HepG2 (cell line): ENCODE results near the gene RBP5. TPM values are rescaled to one million over a fixed set of nuclear protein-coding genes. Genes with fewer than 3 reads are reported as not detected.

ENCODE experiments used
- CEBPG ChIP-seq: IDR thresholded peaks from 2 replicates; pipeline ENCODE4 v1.6.1; 2016
- CENPT ChIP-seq: sonication (generic); formaldehyde crosslinking; IDR thresholded peaks from 2 replicates; pipeline ENCODE4 v1.8.0; 2022; ENCODE audit warnings: low read depth, mild to moderate bottlenecking, moderate library complexity, missing genetic modification reagents
- ELF3 ChIP-seq: IDR thresholded peaks from 2 replicates; pipeline ENCODE4 v1.6.1; 2016; ENCODE audit warnings: missing genetic modification reagents, missing compliant biosample characterization
- ETV5 ChIP-seq: IDR thresholded peaks from 2 replicates; pipeline ENCODE4 v1.6.1; 2018; ENCODE audit warnings: missing biosample characterization, missing genetic modification reagents, inconsistent platforms, borderline replicate concordance
- FOXM1 ChIP-seq: sonication (generic); formaldehyde crosslinking; IDR thresholded peaks from 2 replicates; pipeline ENCODE4 v1.5.0; 2020; ENCODE audit warnings: missing genetic modification reagents
- HNRNPH1 ChIP-seq: fragments of 200-400 bp; formaldehyde crosslinking; optimal IDR thresholded peaks from 2 replicates; pipeline ENCODE3; 2017; ENCODE audit warnings: mild to moderate bottlenecking, low read depth, low read length
- IKZF4 ChIP-seq: sonication (generic); formaldehyde crosslinking; IDR thresholded peaks from 2 replicates; pipeline ENCODE4 v1.5.1; 2020; ENCODE audit warnings: borderline replicate concordance, mild to moderate bottlenecking, low read depth, missing genetic modification reagents; ENCODE audit errors: not compliant biosample characterization
- IRF2 ChIP-seq: IDR thresholded peaks from 2 replicates; pipeline ENCODE4 v1.6.1; 2018; ENCODE audit warnings: missing genetic modification reagents, missing compliant biosample characterization
- KLF16 ChIP-seq, 2 experiments: sonication (generic) in 1 of 2; formaldehyde crosslinking in 1 of 2; IDR thresholded peaks; 2 replicates each; pipeline versions ENCODE4 v1.6.1 to v1.8.0; 2016 to 2023; ENCODE audit warnings: missing genetic modification reagents in 2 of 2, missing compliant biosample characterization in 1 of 2
- KLF9 ChIP-seq: IDR thresholded peaks from 2 replicates; pipeline ENCODE4 v1.6.1; 2016; ENCODE audit warnings: low read depth
- MED13 ChIP-seq: sonication (generic); formaldehyde crosslinking; IDR thresholded peaks from 2 replicates; pipeline ENCODE4 v1.5.0; 2020; ENCODE audit warnings: missing genetic modification reagents
- MED8 ChIP-seq: sonication (generic); formaldehyde crosslinking; IDR thresholded peaks from 2 replicates; pipeline ENCODE4 v1.8.1; 2023; ENCODE audit warnings: mild to moderate bottlenecking, missing genetic modification reagents; ENCODE audit not compliant: insufficient replicate concordance
- NPAS2 ChIP-seq: sonication (generic); formaldehyde crosslinking; IDR thresholded peaks from 2 replicates; pipeline ENCODE4 v1.8.0; 2022; ENCODE audit warnings: mild to moderate bottlenecking, missing genetic modification reagents, borderline replicate concordance
- REXO4 ChIP-seq: sonication (generic); formaldehyde crosslinking; IDR thresholded peaks from 2 replicates; pipeline ENCODE4 v1.8.0; 2022; ENCODE audit warnings: missing genetic modification reagents, mild to moderate bottlenecking, borderline replicate concordance
- RFX1 ChIP-seq: fragments of 450-650 bp; IDR thresholded peaks from 2 replicates; pipeline ENCODE4 v1.6.1; 2017
- SMAD9 ChIP-seq: sonication (generic); formaldehyde crosslinking; IDR thresholded peaks from 2 replicates; pipeline ENCODE4 v1.5.1; 2020; ENCODE audit warnings: mild to moderate bottlenecking, missing genetic modification reagents
- SP140L ChIP-seq: sonication (generic); formaldehyde crosslinking; IDR thresholded peaks from 2 replicates; pipeline ENCODE4 v1.4.0; 2020; ENCODE audit warnings: missing genetic modification reagents, borderline replicate concordance
- SRF ChIP-seq: IDR thresholded peaks from 2 replicates; pipeline ENCODE4 v1.6.1; 2011; ENCODE audit warnings: mild to moderate bottlenecking, low read depth, low read length, moderate library complexity
- SUZ12 ChIP-seq: fragments of 150-350 bp; IDR thresholded peaks from 2 replicates; pipeline ENCODE4 v1.6.1; 2014; ENCODE audit warnings: low read depth, low read length
- ZC3H13 ChIP-seq: sonication (generic); formaldehyde crosslinking; IDR thresholded peaks from 2 replicates; pipeline ENCODE4 v1.8.1; 2023; ENCODE audit warnings: mild to moderate bottlenecking, missing genetic modification reagents, moderate library complexity
- ZNF264 ChIP-seq: sonication (generic); formaldehyde crosslinking; IDR thresholded peaks from 2 replicates; pipeline ENCODE4 v1.4.0; 2020; ENCODE audit warnings: missing genetic modification reagents
- ZNF329 ChIP-seq: sonication (generic); formaldehyde crosslinking; IDR thresholded peaks from 2 replicates; pipeline ENCODE4 v1.9.0; 2021; ENCODE audit warnings: low read depth, mild to moderate bottlenecking, missing genetic modification reagents
- ZNF451 ChIP-seq: sonication (generic); formaldehyde crosslinking; IDR thresholded peaks from 2 replicates; pipeline ENCODE4 v1.5.0; 2020; ENCODE audit warnings: mild to moderate bottlenecking, missing genetic modification reagents
- ZNF589 ChIP-seq: sonication (generic); formaldehyde crosslinking; conservative IDR thresholded peaks from 2 replicates; pipeline ENCODE4 v1.8.0; 2022; ENCODE audit warnings: mild to moderate bottlenecking, moderate library complexity, missing genetic modification reagents
- ZNF720 ChIP-seq: sonication (generic); formaldehyde crosslinking; IDR thresholded peaks from 2 replicates; pipeline ENCODE4 v1.4.0; 2020; ENCODE audit warnings: missing genetic modification reagents
- ZNF878 ChIP-seq: sonication (generic); formaldehyde crosslinking; IDR thresholded peaks from 2 replicates; pipeline ENCODE4 v1.8.1; 2023; ENCODE audit warnings: mild to moderate bottlenecking, missing genetic modification reagents, moderate library complexity
- ZNF879 ChIP-seq: sonication (generic); formaldehyde crosslinking; IDR thresholded peaks from 2 replicates; pipeline ENCODE4 v1.8.1; 2023; ENCODE audit warnings: missing genetic modification reagents
- polyA plus RNA-seq, 8 experiments: library from polyadenylated mRNA; depleted of rRNA in 3 of 8; stranded (reverse) in 7 of 8; unstranded in 1 of 8; fragments of >200 nt; fragmentation: Illumina TruSeq in 4 of 8; extraction: Trizol in 4 of 8; gene quantifications; 2 replicates each; pipeline versions ENCODE4 v1.2.1 to v1.2.3, GENCODE V29; 2011 to 2016; ENCODE audit warnings: low read depth in 4 of 8, missing spikeins in 1 of 8, mixed read lengths in 1 of 8; ENCODE audit not compliant: insufficient read depth in 1 of 8
- total RNA-seq, 5 experiments: library from RNA; depleted of rRNA; stranded (reverse); fragments of >200 nt; fragmentation: Illumina TruSeq; extraction: Trizol; gene quantifications; 2 replicates each; pipeline ENCODE4 v1.2.3, GENCODE V29; 2016; ENCODE audit warnings: low read depth in 1 of 5
- TF ChIP-seq, protein P1 (sequence below): sonication (generic); formaldehyde crosslinking; IDR thresholded peaks from 2 replicates; pipeline ENCODE4 v1.4.0; 2020; ENCODE audit warnings: missing genetic modification reagents, borderline replicate concordance
- TF ChIP-seq, protein P2 (sequence below): sonication (generic); formaldehyde crosslinking; IDR thresholded peaks from 2 replicates; pipeline ENCODE4 v1.4.0; 2020; ENCODE audit warnings: mild to moderate bottlenecking, low read depth, missing genetic modification reagents
- TF ChIP-seq, protein P3 (sequence below): sonication (generic); formaldehyde crosslinking; IDR thresholded peaks from 2 replicates; pipeline ENCODE4 v1.4.0; 2020; ENCODE audit warnings: low read depth, mild to moderate bottlenecking, missing genetic modification reagents

Gene RBP5
- total and polyA plus RNA-seq, 2 of the 13 experiments (the other 11 are each of a cell fraction or from before 2014, with no cell fraction given) = 13.8 to 19.8 TPM

DNA sequence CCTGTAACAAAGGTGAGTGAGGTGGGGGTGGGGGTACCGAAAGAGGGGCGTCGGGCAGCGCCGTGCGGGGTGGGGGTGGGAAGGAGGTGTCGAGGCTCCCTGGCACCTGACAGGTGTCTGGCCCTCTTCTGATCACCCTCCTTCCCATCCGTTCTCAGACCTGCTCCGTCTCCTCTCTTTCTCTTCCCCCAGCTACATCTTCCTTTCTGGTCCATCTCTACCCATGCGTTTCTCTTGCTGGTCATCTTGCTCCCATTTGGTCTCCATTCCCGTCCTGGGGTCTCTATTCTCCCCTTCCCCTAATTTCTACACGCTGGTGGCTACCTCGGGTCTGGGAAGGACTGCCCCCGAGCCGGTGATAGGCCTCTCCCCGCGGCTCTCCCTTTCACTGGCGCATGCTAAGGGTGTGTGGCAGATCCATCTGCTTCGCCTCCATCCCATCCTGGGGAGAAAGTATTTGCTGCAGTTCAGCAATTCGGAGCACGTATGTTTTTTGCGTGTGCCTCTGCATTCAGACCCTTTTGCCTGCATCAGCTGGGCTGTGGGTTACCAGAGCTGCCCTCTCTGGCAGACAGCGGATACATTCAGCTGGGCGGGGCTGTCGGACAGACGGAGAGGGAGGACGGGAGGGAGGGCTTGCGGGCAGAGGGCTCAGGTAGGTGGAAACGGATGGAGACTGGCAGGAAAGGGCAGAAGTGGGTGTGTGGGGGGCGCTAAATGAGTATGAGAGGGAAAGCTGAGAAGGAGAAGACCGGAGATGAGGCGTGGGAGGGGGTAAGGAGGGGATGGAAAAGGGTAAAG, 2.2 kb upstream of the RBP5 start (continued):
- TF ChIP-seq KLF9 (CRISPR knock-in tag) (no peak), SMAD9 (CRISPR knock-in tag) (no peak), HNRNPH1 (no peak), SRF (no peak), ZNF589 (CRISPR knock-in tag) (no peak), FOXM1 (no peak), CENPT (CRISPR knock-in tag) (no peak), KLF16 (CRISPR knock-in tag; IDR thresholded peaks at IDR 0.05) (no peak), ETV5 (no peak), MED13 (CRISPR knock-in tag) (no peak), ELF3 (CRISPR knock-in tag) (no peak), SUZ12 (no peak), ZNF264 (CRISPR knock-in tag) (no peak), NPAS2 (CRISPR knock-in tag) (no peak), ZNF451 (no peak), RFX1 (no peak), IRF2 (CRISPR knock-in tag) (no peak), REXO4 (CRISPR knock-in tag) (no peak), IKZF4 (CRISPR knock-in tag) (no peak), ZNF878 (CRISPR knock-in tag) (no peak), CEBPG (CRISPR knock-in tag) (no peak), MED8 (CRISPR knock-in tag) (no peak), ZNF329 (CRISPR knock-in tag) (no peak), ZNF879 (no peak), SP140L (no peak), ZNF720 (CRISPR knock-in tag) (no peak), ZC3H13 (CRISPR knock-in tag) (no peak; the same call in 1 of the 2 replicates)
- TF ChIP-seq, protein P1, sequence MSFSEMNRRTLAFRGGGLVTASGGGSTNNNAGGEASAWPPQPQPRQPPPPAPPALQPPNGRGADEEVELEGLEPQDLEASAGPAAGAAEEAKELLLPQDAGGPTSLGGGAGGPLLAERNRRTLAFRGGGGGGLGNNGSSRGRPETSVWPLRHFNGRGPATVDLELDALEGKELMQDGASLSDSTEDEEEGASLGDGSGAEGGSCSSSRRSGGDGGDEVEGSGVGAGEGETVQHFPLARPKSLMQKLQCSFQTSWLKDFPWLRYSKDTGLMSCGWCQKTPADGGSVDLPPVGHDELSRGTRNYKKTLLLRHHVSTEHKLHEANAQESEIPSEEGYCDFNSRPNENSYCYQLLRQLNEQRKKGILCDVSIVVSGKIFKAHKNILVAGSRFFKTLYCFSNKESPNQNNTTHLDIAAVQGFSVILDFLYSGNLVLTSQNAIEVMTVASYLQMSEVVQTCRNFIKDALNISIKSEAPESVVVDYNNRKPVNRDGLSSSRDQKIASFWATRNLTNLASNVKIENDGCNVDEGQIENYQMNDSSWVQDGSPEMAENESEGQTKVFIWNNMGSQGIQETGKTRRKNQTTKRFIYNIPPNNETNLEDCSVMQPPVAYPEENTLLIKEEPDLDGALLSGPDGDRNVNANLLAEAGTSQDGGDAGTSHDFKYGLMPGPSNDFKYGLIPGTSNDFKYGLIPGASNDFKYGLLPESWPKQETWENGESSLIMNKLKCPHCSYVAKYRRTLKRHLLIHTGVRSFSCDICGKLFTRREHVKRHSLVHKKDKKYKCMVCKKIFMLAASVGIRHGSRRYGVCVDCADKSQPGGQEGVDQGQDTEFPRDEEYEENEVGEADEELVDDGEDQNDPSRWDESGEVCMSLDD = no peak
- TF ChIP-seq, protein P2, sequence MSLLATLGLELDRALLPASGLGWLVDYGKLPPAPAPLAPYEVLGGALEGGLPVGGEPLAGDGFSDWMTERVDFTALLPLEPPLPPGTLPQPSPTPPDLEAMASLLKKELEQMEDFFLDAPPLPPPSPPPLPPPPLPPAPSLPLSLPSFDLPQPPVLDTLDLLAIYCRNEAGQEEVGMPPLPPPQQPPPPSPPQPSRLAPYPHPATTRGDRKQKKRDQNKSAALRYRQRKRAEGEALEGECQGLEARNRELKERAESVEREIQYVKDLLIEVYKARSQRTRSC (CRISPR knock-in tag) = no peak
- TF ChIP-seq, protein P3, sequence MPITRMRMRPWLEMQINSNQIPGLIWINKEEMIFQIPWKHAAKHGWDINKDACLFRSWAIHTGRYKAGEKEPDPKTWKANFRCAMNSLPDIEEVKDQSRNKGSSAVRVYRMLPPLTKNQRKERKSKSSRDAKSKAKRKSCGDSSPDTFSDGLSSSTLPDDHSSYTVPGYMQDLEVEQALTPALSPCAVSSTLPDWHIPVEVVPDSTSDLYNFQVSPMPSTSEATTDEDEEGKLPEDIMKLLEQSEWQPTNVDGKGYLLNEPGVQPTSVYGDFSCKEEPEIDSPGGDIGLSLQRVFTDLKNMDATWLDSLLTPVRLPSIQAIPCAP (CRISPR knock-in tag) = no peak
